Stimulated activated CD4-positive, alpha-beta T cell treated with anti-CD3 and anti-CD28 coated beads, TNF-alpha, amount 100 ng/mL, for 4 hours (primary cell): ENCODE results near the gene NANS.
A peak's percentile ranks its signal among the peaks of the same experiment; 100 is the strongest.
"Not testable (repeated sequence)": the region's sequence is repeated elsewhere in the genome, so short reads cannot be mapped to it uniquely, and the experiment has no call there.

Experiments
- DNase-seq, 3 experiments: peaks; one replicate each; pipeline ENCODE4 v3.0.0-alpha.2; 2020; ENCODE audit warnings: low read depth in 3 of 3

NANS gene

DNA sequence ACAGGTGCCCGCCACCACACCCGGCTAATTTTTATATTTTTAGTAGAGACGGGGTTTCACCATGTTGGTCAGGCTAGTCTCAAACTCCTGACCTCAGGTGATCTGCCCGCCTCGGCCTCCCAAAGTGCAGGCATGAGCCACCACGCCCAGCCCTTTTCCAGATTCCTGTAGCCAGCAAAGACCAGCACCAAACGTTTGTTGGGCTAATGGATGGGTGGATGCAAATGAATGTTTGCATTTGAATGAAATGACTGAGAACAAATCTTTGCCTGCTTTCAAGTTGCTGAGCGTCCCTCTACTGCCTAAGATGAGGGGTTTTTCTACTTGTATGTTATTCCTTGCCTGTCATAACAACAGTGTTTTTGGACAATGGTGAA is 20.0 kb downstream of the NANS start:
- DNase-seq, result not testable (repeated sequence)

DNA sequence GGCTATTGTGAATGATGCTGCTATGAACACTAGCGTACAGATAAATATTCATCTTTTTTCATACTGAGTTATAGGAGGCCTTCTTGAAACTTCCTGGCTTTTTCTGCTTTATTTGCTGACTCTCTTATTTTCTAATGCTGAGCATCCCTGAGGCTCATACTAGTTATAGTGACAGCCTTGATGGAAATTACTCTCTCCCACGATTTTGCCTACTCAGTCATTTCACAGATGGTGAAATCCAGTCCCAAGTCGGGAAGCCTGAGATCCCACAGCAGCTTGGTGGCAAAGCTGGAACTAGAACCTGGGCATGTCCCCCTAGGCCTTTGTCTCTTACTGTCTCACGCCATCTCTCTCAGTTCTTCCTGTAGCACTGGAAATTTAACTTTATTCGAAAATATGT is 22.4 kb downstream of the NANS start:
- no peak for DNase-seq

DNA sequence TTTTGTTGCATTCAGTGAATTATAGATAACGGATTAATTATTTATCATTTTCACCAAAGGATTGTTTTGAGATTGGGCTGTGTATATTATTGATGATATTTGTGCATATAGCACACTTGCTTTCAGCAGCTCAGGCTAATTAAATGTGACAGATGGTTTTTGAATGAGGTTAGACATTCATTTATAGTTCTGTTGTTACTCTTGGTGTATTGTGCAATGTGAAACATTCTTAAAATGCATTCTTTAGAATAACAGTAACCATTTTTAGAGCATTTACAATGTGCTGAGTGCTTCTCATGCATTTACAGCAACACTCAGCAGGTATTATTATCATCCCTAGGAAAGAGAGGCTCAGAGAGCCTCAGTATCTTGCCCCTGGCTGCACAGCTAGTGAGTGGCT is 23.8 kb downstream of the NANS start:
- no peak for DNase-seq

DNA sequence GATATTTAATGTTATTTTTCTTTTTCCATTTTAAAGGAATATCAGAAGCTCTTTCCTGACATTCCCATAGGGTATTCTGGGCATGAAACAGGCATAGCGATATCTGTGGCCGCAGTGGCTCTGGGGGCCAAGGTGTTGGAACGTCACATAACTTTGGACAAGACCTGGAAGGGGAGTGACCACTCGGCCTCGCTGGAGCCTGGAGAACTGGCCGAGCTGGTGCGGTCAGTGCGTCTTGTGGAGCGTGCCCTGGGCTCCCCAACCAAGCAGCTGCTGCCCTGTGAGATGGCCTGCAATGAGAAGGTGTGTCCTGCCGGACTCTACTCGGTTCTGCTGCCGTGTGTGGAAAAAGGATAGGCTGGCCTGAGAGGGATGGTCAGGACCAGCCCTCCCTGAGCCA is 24.2 kb downstream of the NANS start:
- DNase-seq, result no peak

DNA sequence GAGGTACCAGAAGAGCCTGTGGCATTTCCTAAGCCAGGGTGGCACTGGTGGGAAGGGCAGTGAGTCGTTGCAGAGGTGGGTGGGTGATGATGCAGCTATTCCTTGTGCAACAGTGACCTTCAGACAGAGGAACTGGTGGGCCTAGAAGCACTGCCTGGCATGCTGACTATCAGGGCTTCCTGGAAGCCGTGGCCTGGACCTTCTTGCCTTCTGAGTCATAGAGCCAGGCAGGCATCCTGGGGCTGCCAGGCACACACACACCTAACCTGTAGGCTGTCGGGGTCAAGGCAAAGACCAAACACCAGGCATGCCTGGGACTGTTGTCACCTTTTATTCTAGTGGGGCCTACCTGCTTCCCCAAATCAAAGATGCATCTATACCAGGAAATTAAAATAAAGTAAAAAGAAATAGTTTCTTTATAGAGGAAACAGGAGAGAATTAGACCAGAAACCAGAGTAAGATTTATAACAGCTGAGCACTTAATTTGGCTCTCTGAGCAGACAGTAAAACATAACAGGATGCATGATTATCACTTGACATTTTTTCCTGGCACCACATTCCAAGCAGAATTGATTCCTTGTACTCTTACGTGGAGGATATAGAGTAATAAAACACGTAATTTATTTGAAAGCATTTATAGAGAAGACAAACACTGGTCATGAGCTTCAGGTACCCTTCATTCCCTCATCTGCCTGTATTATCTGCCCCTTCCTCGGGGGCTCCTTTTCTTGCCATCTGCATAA is 25.1 kb downstream of the NANS start:
- DNase-seq, result peak in 2 of 3 experiments; percentile 36 to 40

DNA sequence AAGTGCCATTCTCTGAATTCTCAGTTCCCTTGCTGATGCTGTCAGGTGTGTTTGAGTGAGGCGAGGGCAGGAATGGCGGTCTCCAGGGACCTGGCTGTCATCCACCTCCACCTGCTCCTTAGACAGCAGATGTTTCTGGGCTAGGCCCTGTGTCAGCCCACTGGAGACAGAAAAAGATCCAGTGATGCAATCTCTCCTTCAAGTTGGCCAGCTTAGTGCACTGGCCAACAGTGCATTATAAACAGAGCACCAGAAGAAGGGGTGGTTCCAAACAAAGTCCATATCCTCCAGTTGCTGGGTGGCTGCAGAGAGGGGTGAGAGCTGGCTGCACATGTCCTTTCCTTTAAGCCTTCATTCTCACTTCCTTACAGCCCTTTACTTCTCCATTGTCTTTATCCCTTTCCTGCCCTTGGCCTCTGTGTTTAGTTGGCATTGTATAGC is 26.5 kb downstream of the NANS start:
- DNase-seq, result no peak

DNA sequence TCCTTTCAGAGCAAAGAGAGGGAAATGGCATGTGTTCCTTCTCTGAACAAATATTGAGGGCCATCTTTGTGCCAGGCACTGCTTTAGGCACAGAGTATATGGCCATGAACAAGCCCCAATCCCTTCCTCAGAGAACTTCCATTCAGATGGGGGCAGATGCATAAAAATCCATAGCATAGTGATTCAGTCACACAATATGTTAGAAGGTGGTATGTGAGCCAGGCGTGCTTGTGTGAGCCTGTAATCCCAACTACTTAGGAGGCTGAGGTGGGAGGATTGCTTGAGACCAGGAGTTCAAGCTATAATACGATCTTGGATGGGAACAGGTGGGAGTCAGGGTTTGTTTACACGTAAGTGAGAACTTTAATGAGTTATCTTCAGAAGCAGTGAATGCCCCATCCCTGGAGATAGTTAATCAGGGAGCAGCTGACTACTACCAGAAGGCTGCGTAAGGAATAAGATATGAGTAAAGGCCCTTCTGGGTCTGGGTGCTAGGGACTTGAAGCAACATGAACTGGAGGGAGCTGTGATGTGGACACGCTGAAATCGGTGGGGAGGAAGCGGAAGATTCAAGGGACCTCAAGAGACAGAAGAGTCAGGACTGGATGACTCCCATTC is 27.1 kb downstream of the NANS start:
- no peak for DNase-seq

DNA sequence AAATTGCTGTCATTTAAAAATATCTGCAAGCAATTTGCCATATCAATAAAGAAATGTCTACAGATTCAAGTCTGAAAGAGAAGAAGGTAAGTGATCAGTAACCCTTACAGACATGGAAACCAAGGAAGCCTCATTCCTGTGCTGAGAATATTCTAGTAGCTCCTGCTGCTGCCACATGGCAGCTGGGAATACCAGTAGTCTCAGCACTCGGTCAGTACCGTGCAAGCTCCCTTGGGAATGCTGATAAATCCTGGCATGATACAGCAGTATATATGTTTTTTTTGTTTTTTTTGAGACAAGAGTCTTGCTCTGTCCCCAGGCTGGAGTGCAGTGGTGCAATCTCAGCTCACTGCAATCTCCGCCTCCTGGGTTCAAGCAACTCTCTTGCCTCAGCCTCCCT is 27.9 kb downstream of the NANS start:
- DNase-seq, result no peak

DNA sequence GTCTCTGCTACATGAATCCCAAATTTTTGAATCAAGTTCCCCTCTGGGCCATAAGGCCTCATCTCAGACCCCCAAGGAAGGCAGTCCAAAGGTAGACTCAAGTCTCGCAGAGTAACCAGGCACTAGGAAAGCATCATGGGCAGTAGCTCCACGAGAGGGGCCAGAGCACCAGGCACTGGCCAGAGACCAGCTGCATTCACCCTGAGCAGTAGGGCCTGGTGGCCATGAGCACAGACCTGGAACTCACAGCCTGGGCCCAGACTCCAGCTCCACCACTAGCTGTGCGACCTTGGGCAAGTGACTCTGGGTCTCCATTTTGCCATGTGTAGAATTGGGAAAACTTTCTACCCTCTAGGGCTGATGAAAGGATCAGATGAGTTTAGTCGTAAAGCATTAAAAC is 28.5 kb downstream of the NANS start:
- DNase-seq, result no peak

DNA sequence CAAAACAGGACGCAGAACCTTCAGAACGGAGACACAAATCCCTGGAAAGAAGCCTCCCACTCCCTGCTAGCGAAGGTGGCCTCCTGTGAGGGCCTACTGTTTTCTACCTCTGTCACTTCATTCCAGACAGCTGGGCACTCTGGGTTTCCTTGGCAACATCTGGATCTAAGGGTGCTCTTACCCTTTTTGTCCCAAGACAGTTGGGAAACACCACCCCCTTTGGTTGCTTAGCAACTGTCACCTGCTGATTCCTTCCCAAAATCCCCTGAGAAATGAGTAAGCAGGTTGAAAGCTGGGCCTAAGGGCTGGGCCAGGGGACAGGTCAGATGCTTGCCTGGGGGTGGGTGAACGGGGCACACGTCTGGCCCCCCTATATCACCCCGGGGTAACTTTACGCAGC is 29.4 kb downstream of the NANS start:
- no peak for DNase-seq

DNA sequence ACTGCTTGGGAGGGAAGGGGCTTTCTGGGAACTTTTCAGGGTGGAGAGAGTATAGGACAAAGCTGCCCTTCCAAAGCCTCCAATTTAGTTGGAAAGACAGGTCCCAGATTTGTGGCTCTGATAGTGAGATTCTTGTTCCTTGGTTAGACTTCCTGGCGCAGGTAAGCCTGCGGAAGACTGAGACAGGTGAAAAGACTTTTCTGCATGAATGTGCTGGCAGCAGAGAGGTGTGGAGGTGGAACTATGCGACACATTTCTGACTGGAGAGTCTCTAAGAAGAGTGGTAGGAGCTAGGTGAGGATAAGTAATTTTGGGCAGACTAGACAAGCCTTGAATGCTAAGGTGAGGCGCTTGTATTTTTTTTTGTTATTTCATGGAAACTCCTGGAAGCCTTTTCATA is 29.9 kb downstream of the NANS start:
- no peak for DNase-seq

DNA sequence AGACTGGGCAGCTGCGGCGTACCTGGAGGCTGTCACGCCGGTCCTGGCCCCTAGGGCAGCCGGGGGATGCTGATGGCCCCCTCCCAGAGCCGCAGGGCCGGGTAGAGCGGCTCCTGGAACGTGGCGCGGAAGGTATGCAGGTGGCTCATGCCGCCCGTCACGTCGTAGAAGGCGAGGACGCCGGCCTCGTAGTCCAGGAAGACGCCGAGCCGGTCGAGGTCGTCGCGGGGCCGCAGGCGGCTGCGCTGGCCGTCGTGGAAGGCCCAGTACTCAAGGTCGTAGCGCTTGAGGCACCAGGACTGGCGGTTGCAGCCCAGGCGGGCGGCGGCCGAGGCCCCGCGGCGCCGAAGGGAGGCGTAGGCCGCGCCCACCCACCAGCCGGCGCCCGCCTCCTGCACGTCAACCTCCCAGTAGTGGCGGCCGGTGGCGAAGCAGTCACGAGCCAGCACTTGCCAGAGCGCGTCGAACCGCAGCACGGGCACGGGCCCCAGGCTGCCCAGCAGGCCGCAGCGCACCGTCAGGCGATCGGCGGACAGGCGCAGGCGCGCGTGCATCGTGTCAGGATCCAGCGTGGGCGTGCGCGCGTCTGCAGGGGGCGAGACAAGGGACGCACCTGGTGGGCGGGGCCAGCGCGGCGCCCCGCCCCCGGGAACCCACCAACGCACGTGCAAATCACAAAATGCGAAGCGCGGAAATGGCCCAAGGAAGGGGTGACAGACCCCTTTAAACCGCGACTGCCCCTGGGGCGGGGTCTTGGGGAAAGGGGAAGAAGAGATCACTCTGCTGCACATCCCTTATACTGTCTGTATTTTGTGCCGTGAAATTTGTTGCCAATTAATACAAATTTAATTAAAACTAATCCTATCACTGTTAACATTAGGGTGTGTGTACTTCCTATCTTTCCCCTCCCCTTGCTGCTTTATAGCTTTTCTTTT is 31.2 kb downstream of the NANS start:
- no peak for DNase-seq

DNA sequence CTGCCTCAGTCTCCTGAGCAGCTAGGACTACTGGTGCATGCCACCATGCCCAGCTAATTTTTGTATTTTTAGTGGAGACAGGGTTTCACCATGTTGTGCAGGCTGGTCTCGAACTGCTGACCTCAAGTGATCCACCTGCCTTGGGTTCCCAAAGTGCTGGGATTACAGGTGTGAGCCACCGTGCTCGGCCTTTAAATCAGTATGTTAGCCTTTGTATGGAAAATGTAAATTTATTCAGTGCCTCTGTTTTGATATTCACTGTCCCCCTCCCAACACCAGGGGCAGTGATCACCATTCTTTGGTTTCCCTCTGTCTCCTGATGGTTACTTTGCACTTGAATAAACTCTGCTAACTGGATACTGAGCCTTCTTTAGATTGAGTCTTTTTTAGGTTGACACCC is 34.1 kb downstream of the NANS start:
- not testable (repeated sequence) for DNase-seq

DNA sequence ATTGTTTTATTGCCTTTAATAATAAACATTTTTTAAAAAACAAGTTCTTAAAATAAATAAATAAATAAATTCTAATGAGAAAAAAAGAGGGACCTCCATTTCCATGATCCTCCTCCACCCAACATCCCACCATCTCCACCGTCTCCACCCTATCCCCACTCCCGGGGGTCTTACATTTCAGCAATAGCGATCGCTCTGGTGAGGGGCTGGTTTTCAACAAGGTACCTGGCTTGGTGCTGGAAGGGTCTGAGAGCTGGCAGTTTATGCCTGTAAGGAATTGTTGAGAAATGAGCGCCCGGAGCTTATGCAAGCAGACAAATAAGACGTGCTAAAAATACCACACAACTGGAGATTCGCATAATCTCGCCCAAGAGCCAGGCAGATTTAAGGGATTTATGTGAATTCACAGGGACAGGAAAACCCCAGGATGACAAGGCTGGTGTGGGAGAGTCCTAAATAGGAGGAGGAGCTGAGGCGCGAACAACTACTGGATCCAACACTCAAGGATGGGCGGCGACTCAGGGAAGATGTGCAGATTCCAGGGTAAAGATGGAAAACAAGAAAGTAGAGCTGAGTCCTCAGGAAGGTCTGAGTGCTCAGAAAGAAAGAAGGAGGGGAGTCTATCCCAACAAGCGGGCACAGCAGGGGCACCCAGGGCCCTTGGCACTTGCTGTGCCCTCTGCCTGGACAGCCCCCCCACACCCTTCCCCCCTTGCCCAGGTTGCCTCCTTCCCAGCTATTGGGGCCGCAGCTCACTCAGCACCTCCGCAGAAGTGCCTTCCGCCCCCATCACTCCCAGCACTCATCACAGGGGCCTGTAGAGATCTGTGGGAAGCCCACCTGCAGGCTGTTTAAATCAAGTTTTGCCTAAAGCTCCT is 35.4 kb downstream of the NANS start:
- no peak for DNase-seq

DNA sequence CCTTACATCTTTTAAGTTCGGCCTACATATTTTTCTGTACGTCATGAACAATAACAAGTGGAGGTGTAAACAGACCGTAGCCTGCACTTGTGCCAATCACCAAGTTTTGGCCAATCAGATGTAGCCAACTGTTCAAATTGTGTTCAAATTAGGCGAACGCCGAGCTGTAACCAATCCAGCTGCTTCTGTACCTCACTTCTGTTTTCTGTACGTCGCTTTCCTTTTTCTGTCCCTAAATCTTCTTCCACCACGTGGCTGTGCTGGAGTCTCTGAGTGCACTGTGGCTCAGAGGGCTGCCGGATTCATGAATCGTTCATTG is 36.0 kb downstream of the NANS start:
- DNase-seq, result no peak

DNA sequence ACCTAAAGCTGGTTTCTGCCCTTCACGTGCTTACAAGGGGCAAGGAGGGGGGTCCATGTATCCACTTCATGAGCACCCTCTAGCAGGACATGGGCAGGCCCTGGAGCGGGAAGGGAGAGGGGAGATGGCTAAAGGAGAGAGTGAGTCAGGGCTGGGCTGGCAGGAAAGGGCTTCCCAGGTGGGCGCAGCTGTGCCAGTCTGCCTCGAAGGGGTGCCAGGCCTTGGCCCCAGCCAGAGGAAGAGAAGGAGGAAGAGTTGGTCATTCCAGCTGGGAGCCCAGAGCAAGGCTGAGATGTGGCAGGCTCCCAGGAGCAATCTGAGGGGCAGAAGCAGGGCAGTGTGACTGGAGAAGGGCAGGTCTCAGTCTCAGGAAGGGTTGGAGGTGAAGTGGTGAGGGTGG is 37.8 kb downstream of the NANS start:
- DNase-seq, result no peak

DNA sequence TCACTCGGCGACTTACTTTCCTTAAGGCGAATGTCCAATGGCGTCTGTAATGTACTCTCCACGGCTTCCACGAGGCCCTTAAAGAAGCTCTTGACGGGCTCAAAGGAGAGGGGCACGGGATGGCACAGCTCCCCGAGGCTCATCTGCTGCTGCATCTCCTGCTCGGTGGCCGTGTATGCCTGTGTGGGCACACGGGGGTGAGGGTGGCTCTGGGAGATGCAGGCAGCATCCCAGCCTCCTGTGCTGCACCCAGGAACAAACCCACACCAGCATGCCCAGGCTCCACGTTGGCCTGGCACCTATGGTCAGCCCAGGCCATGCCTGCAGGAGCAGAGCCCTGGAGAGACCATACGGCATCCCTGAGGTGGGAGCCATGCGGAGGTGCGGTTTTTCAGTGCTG is 38.3 kb downstream of the NANS start:
- DNase-seq, result no peak

DNA sequence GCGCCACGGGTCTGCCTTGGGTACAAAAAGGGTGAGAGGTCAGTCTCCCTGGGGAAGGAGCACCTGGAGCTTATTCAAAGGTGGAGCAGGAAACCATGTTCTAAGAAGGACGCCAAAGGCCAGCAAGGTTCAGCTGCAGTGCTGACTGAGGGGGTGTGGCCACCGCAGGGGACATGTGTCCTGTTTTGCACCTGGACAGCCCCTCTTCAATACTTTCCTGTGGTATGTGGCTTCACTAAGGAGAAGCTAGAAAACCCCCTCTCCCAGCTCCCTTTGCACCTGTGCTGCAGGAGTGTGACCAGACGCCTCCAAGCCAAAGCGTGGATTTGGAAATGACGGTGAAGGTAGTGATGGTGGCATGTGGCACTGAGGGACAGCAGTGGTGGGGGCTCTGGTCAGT is 38.9 kb downstream of the NANS start:
- DNase-seq, result no peak

DNA sequence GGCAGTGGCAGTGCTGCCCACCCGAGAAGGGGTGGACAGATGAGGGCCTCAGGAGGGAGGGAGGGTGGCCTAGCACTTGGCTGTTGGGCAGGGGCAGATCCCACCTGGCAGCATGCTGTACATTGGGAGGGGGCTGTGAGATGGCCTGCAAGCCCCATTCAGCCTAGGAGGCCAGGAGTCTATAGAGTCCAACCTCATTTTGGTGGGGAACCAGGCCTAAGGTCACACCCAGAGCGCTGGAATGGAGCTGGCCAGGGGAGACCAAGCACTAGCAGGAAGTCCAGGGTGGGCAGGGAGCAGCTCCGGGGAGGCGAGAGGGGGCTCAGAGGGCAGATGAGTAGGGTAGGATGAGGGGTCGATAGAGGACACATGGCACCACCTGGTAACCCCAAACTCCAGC is 39.6 kb downstream of the NANS start:
- DNase-seq, result no peak

DNA sequence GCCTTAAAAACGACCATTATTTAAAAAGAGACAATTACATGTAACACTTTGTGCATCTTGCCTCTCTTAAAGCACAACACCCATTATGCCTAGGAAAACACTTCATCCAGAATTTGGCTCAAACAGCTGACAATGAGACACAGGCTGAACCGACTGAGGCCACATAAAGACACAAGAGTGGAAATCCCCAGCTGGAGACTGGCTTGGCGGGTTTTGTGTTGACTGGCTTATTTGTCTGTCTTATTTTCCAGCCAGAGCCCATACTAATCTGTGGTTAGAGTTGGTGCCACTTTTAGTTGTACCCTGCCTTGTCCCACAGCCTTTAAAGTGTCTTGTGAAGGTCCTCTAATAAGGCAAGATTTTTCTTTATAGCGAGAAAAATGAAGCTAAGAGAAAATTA is 41.3 kb downstream of the NANS start:
- peak in 1 of 3 experiments; percentile 36 for DNase-seq

DNA sequence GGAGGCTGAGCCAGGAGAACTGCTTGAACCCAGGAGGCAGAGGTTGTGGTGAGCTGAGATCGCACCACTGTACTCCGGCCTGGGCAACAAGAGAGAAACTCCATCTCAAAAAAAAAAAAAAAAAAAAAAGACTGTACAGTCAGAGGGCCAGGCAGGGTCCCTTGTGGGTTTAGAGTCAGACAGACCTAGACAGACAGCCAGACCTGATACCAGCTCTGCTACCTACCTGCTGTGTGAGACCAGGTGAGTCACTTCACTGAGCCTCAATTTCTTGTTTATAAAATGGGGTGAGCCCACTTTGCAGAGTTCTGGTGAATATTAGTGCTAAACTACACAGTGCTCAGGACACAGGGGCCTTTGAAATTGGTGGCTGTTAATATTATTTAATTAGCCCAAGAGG is 42.8 kb downstream of the NANS start:
- DNase-seq, result no peak

DNA sequence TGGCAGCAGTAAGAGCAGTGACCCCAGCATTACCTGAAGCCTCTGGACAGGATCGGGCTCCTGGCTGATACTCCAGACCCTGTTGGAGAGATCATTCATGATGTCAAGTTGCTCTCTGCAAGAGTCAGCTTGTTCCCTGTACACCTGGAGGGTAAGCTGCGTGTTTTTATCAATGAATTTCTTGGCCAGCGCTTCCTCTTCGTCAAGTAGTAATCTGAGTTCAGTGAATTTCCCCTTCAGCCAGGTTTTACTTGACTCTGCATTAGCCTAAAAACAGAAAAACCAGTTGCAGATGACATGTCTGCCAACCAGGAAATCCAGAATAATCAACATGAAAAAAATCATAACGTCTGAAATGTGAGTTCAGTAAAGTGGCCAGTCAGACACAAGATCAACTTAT is 43.4 kb downstream of the NANS start:
- DNase-seq, result no peak
